T-cell (primary cell): ENCODE data around the gene ABCF1. TPM values are rescaled to one million over a fixed set of nuclear protein-coding genes. Genes with fewer than 3 reads are reported as not detected.

Source experiments
- ATAC-seq, 4 experiments: fragments of 200-7000 bp in 3 of 4; fragments of 150-1000 bp in 1 of 4; cut with Tn5 transposase; replicated peaks in 1 of 4; 1 replicate in 3 of 4; 2 replicates in 1 of 4; pipeline ENCODE4 v1.10.0; 2021; ENCODE audit warnings: moderate library complexity in 3 of 4, mild to moderate bottlenecking in 2 of 4, moderate number of reproducible peaks in 1 of 4
- CTCF ChIA-PET, 2 donors: fragments of 300-600 bp; sonication (Branson Sonifier 250); formaldehyde crosslinking; loops; one replicate each; lab custom pipeline; 2022; ENCODE audit warnings: antibody characterized with exemption in 2 of 2; lab: Charles Lee
- POLR2A ChIA-PET, 2 donors: fragments of 300-600 bp; sonication (Branson Sonifier 250); formaldehyde crosslinking; loops; one replicate each; lab custom pipeline; 2022; ENCODE audit warnings: antibody characterized with exemption in 2 of 2; lab: Charles Lee
- DNase-seq, 35 experiments: peaks; one replicate each; pipeline versions ENCODE4 v3.0.0 to v3.0.0-alpha.2; 2013 to 2023
- H3K27ac ChIP-seq: one replicate; pipeline ENCODE4 v1.5.1; 2013; ENCODE audit warnings: low read length
- H3K27me3 ChIP-seq, 2 experiments: replicated peaks in 1 of 2; 1 replicate in 1 of 2; 2 replicates in 1 of 2; pipeline versions ENCODE4 v1.6.1 to v1.7.0; 2013; ENCODE audit warnings: low read length in 1 of 2, mixed read lengths in 1 of 2; ENCODE audit not compliant: control insufficient read depth in 2 of 2, insufficient read depth in 2 of 2; ENCODE audit errors: extremely low read depth in 1 of 2
- H3K36me3 ChIP-seq, 2 donors: 1 replicate in 1 of 2; 2 replicates in 1 of 2; pipeline versions ENCODE4 v1.6.1 to v1.7.0; 2013; ENCODE audit warnings: low read length in 1 of 2; ENCODE audit not compliant: control insufficient read depth in 2 of 2, insufficient read depth in 1 of 2; ENCODE audit errors: extremely low read depth in 1 of 2
- H3K4me1 ChIP-seq, 2 experiments: 1 replicate in 1 of 2; 2 replicates in 1 of 2; pipeline versions ENCODE4 v1.6.1 to v1.7.0; 2013; ENCODE audit warnings: low read length in 2 of 2, mixed read lengths in 1 of 2; ENCODE audit not compliant: insufficient read depth in 2 of 2, control insufficient read depth in 1 of 2; ENCODE audit errors: extremely low read depth in 1 of 2
- H3K4me3 ChIP-seq, 2 donors: 1 replicate in 1 of 2; 2 replicates in 1 of 2; pipeline versions ENCODE4 v1.5.1 to v1.7.0; 2013; ENCODE audit warnings: mild to moderate bottlenecking in 2 of 2, low read length in 1 of 2, moderate library complexity in 1 of 2; ENCODE audit not compliant: control insufficient read depth in 1 of 2; ENCODE audit errors: extremely low read depth in 1 of 2
- H3K9me3 ChIP-seq: 2 replicates; pipeline ENCODE4 v1.7.0; 2013
- H3K27ac Mint-ChIP-seq, 2 donors: one replicate each; pipeline ENCODE4 v1.8.0; 2020 to 2021; ENCODE audit warnings: mild to moderate bottlenecking in 2 of 2, mixed read lengths in 2 of 2
- H3K27me3 Mint-ChIP-seq, 2 donors: one replicate each; pipeline ENCODE4 v1.8.0; 2021 to 2022; ENCODE audit warnings: mixed read lengths in 2 of 2
- H3K36me3 Mint-ChIP-seq: one replicate; pipeline ENCODE4 v1.8.0; 2021; ENCODE audit warnings: mixed read lengths
- H3K4me1 Mint-ChIP-seq, 3 donors: one replicate each; pipeline ENCODE4 v1.8.0; 2020 to 2022; ENCODE audit warnings: mixed read lengths in 3 of 3, mild to moderate bottlenecking in 1 of 3
- H3K4me3 Mint-ChIP-seq, 3 donors: one replicate each; pipeline ENCODE4 v1.8.0; 2020 to 2022; ENCODE audit warnings: mild to moderate bottlenecking in 3 of 3, mixed read lengths in 3 of 3, moderate library complexity in 3 of 3
- H3K9me3 Mint-ChIP-seq, 3 donors: one replicate each; pipeline ENCODE4 v1.8.0; 2020 to 2022; ENCODE audit warnings: mixed read lengths in 3 of 3
- whole genome bisulfite sequencing: methylation state at CpG from one replicate; pipeline ENCODE4 v1.1.5; 2013; ENCODE audit warnings: missing lambda C conversion rate; ENCODE audit not compliant: insufficient coverage; 5-methylcytosine and 5-hydroxymethylcytosine counted together
- total RNA-seq, 35 experiments: library from RNA in 6 of 35; stranded (reverse) in 6 of 35; fragments of 120-200 nt in 1 of 35; gene quantifications; one replicate each; pipeline versions ENCODE4 v1.2.1 to v1.2.4 and lab custom pipeline; 2013 to 2026

ABCF1 gene
- total RNA-seq, 5 donors from 2014 or later (not counting 1 experiment from before 2014, with no cell fraction given): 61.1 to 89.9 (median 73.8) TPM

DNA sequence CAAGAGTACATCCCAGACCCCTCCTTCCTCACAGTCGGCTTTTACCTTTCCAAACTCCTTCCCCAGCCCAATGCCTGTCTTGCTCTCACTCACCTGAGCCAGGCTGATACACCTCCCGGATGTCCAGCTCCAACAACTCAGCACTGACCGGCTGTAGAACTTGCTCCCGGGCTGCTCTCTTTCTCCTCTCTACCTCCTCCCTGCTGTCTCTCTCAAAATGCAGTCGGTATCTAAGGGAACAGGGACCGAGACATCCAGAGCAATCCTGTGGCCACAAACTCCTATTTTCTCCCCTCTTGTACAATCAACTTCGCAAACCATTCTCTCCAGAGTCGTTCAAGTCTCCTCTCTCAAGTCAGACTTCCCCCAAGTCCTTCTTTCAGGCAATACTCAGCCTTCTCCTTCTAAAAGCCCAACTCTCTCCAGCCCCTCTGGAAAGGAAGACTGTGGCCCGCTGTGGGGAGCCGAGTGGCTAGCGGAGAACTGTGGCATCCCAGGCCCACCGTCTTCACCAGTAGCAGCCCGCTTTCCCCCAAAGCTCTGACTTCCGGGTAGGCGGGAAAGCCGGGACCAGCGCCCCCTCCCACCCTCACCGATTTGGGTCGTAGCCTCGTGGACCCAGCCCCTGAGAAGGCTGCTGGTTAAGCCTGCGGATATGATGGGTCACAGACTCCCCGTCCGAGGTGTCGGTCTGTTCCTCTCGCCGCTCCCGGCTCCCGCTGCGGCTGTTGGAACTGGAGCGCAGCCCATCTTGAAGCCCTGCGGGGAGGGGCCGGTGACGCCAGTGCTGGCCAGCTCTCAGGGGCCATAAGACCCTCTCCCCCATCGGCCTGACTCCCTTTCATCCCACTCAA is 16.1 kb upstream of the ABCF1 start:
- peaks cover 19 to 44% of the 10 kb centered on the region in 2 donors for H3K36me3 ChIP-seq
- POLR2A ChIA-PET: interaction anchor here (0.5 to 2.5 kb wide), 9 partner anchors 10 to 173 kb away, joined by 3 to 21 read pairs (median 4); partner anchors contain the start of gene ABCF1 (in 1 of the 2)
- H3K4me1 Mint-ChIP-seq: peaks cover 47 to 50% (median 50%) of the 10 kb centered on the region in 3 donors

DNA sequence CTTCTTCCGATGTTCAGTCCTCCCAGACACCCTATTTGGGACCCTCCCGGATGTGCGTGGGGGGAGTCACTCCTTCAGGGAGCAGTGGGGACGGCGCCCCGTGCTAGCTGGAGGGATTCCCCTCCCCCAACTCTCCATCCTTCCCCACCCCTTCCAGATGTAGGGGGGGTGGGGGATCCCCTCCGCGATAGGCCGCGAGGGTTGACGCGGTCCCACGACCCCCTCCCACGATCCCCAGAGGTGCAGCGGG is 15.5 kb upstream of the ABCF1 start:
- Histone ChIP-seq H3K36me3 (peaks cover 18 to 39% of the 10 kb centered on the region in 2 donors), H3K27ac (peak overlapping the region; percentile 98), H3K9me3 (no peaks in the 10 kb centered on the region), H3K27me3 (no peaks in the 10 kb centered on the region), H3K4me3 (peak overlapping the region; percentile 95 to 97), H3K4me1 (peaks cover 19 to 28% of the 10 kb centered on the region in 2 experiments)
- peaks cover 50 to 51% (median 50%) of the 10 kb centered on the region in 3 donors for H3K4me1 Mint-ChIP-seq
- peaks cover 34% of the 10 kb centered on the region for H3K36me3 Mint-ChIP-seq
- WGBS: 0% methylated on average over 2 of the region's 15 CpGs
- H3K4me3 Mint-ChIP-seq: peak overlapping the region; percentile 98 to 100 (median 98)
- ChIA-PET CTCF (interaction anchor here in 1 of 2 donors (0.6 to 2.5 kb wide), 3 partner anchors 11 to 175 kb away, joined by 3 to 17 read pairs (median 3); no protein-coding TSS in a partner anchor), POLR2A (interaction anchor here (0.6 to 2.5 kb wide), 6 partner anchors 11 to 65 kb away, joined by 3 to 21 read pairs (median 6); partner anchors contain the start of gene ABCF1 (in 1 of the 2))
- peak overlapping the region; percentile 99 to 100 for H3K27ac Mint-ChIP-seq
- H3K27me3 Mint-ChIP-seq: no peaks in the 10 kb centered on the region
- DNase-seq (no peak), ATAC-seq (no peak)
- H3K9me3 Mint-ChIP-seq: no peaks in the 10 kb centered on the region

More for the DNA sequence above, 16.1 kb upstream of the ABCF1 start:
- CTCF ChIA-PET: interaction anchor here in 1 of 2 donors (0.6 to 2.8 kb wide), 5 partner anchors 10 to 176 kb away, joined by 3 to 17 read pairs (median 9); no protein-coding TSS in a partner anchor
- H3K27me3 ChIP-seq: no peaks in the 10 kb centered on the region
- no peak for ATAC-seq
- WGBS: 24% methylated on average over 30 of the region's 34 CpGs
- Mint-ChIP-seq H3K4me3 (peak overlapping the region; percentile 98 to 100 (median 98)), H3K36me3 (peaks cover 39% of the 10 kb centered on the region), H3K27ac (peak overlapping the region; percentile 99 to 100), H3K27me3 (no peaks in the 10 kb centered on the region), H3K9me3 (no peaks in the 10 kb centered on the region)
- H3K9me3 ChIP-seq: no peaks in the 10 kb centered on the region
- peaks cover 19 to 28% of the 10 kb centered on the region in 2 experiments for H3K4me1 ChIP-seq
- peak overlapping the region; percentile 98 for H3K27ac ChIP-seq
- DNase-seq: peak in 4 of 35 experiments; percentile 9 to 16 (median 13)
- peak overlapping the region; percentile 95 to 97 for H3K4me3 ChIP-seq

DNA sequence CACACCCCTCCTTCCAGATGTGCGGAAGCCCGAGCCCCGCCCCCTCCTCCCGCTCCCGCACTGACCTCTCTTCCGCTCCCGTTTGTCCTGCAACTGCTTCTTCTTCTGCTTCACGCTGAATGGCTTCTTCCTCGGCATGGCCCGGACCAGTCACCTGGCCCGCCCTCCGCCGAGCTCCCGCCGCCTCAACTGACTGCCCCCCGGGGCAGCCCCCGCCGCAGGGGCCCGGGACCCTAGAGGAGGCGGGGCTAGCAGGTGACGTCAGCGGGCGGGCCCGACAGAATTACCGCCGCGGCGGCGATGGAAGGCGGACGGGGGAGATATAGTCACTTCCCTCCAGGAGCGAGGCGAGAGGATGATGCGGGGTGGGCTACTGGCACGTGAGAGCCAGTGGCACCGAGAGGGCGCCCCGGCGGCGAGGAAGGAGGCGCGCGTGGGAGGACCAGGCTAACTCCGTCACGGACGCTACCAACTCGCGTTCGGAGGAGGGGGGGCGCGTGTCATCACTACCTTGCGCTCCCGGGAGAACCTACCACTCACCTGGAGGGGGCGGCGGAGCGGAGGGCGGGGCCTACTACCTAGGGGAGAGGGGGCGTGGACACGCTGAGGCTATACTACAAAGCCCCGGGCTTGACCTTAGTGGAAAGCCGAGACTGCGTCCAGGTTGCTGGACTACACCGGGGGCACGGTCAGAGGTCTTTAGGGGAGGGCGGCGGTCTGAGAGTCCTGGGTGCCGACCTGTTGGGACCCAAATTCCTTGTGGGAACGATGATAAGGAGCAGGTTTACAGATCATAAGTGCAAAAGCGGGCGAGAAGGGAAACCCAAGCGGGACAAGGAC is 15.0 kb upstream of the ABCF1 start, which contains the start of gene GNL1:
Gene GNL1, minus strand, starts transcription at position 424 of the 840 bp plus-strand sequence. Its CDS starts 286 bp downstream, at position 138.
- no peaks in the 10 kb centered on the region for H3K9me3 ChIP-seq
- Mint-ChIP-seq H3K9me3 (no peaks in the 10 kb centered on the region), H3K4me3 (peak within 1 kb of the TSS; percentile 98 to 100 (median 98)), H3K4me1 (peaks cover 50 to 51% (median 51%) of the 10 kb centered on the region in 3 donors), H3K27me3 (no peaks in the 10 kb centered on the region), H3K27ac (peak within 1 kb of the TSS; percentile 99 to 100), H3K36me3 (peaks cover 30% of the 10 kb centered on the region)
- peak within 1 kb of the TSS; percentile 98 for H3K27ac ChIP-seq
- CTCF ChIA-PET: interaction anchor here in 1 of 2 donors (0.6 to 2.5 kb wide), 6 partner anchors 12 to 175 kb away, joined by 3 to 17 read pairs (median 5); partner anchors contain the start of gene ABCF1
- peak within 1 kb of the TSS; percentile 95 to 97 for H3K4me3 ChIP-seq
- WGBS: under 1% methylated on average over 54 of the region's 71 CpGs
- H3K36me3 ChIP-seq: peaks cover 12 to 34% of the 10 kb centered on the region in 2 donors
- DNase-seq: peak; percentile 96 to 99 (median 99)
- peak; percentile 87 to 93 (median 92) for ATAC-seq
- no peaks in the 10 kb centered on the region for H3K27me3 ChIP-seq
- POLR2A ChIA-PET: interaction anchor here (0.6 to 2.5 kb wide), 8 partner anchors 11 to 66 kb away, joined by 3 to 21 read pairs (median 6); partner anchors contain the start of gene ABCF1 (in 2 of the 2)
- H3K4me1 ChIP-seq: peaks cover 19 to 28% of the 10 kb centered on the region in 2 experiments

DNA sequence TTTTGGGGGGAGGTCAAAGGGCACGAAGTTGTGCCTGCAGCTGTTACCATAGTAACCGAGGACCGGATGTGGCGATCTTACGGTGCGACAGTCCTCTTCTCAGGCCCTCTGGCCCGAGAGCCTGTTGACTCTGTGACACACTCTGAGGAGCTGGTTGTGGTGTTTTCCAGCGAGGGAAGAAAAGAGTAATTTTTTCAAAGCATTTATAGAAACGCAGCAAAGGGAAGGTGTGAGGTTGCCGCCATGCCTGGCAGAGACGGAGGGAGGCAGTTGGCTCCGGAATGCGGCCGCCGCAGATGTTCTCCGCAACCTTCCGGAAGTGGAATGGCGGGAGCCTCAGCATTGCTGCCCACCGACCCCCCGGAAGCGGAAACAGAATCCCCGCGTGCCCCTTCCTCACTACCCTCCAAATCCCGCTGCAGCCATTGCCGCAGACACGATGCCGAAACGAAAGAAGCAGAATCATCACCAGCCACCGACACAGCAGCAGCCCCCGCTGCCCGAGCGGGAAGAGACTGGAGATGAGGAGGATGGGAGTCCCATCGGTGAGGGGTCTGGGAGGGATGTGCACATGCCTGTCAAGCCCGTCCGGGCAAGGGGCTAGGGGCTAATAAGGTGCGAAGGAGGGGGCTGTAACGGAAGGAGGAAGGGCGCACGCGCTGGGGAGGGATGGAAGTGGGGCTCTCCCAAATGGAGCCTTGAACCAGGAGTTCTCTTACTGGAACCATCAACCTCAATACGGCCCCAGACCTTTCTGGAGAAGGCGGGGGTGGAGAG is 14.1 kb upstream of the ABCF1 start, which contains the start of gene PRR3:
Gene PRR3, plus strand, starts transcription at position 390 of the 777 bp plus-strand sequence. Its CDS starts 50 bp downstream, at position 440.
- under 1% methylated on average over 31 of the region's 42 CpGs for WGBS
- POLR2A ChIA-PET: interaction anchor here (0.5 to 2.5 kb wide), 10 partner anchors 10 to 231 kb away, joined by 3 to 21 read pairs (median 6); partner anchors contain the start of genes ABCF1 (in 2 of the 2) and TRIM39 (in 1 of the 2)
- Mint-ChIP-seq H3K4me1 (peaks cover 45 to 51% (median 51%) of the 10 kb centered on the region in 3 donors), H3K27me3 (no peaks in the 10 kb centered on the region), H3K9me3 (no peaks in the 10 kb centered on the region), H3K4me3 (peak within 1 kb of the TSS; percentile 98 to 100 (median 98)), H3K27ac (peak within 1 kb of the TSS; percentile 99 to 100), H3K36me3 (peaks cover 25% of the 10 kb centered on the region)
- DNase-seq (peak in 33 of 35 experiments; percentile 19 to 93 (median 84)), ATAC-seq (peak; percentile 53 to 62 (median 60))
- H3K27ac ChIP-seq: peak within 1 kb of the TSS; percentile 98
- H3K36me3 ChIP-seq: peaks cover 11 to 33% of the 10 kb centered on the region in 2 donors
- H3K27me3 ChIP-seq: no peaks in the 10 kb centered on the region
- H3K9me3 ChIP-seq: no peaks in the 10 kb centered on the region
- peak within 1 kb of the TSS; percentile 95 to 97 for H3K4me3 ChIP-seq
- CTCF ChIA-PET: interaction anchor here in 1 of 2 donors (0.6 to 2.5 kb wide), 9 partner anchors 9 to 174 kb away, joined by 3 to 17 read pairs (median 4); partner anchors contain the start of gene ABCF1
- H3K4me1 ChIP-seq: peaks cover 19 to 28% of the 10 kb centered on the region in 2 experiments

DNA sequence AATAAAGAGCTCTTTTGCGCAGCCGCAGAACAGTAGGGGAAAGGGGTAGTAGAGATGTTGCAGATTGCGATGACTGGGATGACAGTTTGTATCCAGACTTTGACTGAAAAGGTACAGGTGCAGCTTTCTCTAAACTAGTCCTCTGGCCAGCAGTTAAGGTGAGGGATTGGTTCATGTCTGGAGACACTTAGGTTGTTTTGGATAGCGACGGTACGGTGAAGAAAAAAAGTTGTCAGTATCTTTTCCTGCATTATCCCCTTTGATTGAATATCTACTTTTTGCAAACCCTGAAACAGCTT is 13.6 kb upstream of the ABCF1 start:
- DNase-seq (peak in 11 of 35 experiments; percentile 25 to 70 (median 46)), ATAC-seq (no peak)
- Histone ChIP-seq H3K27ac (peak overlapping the region; percentile 98), H3K4me3 (peak overlapping the region; percentile 95 to 97), H3K27me3 (no peaks in the 10 kb centered on the region), H3K36me3 (peaks cover 11 to 33% of the 10 kb centered on the region in 2 donors), H3K4me1 (peaks cover 19 to 28% of the 10 kb centered on the region in 2 experiments), H3K9me3 (no peaks in the 10 kb centered on the region)
- H3K27ac Mint-ChIP-seq: peak overlapping the region; percentile 99 to 100
- peaks cover 41 to 54% (median 47%) of the 10 kb centered on the region in 3 donors for H3K4me1 Mint-ChIP-seq
- POLR2A ChIA-PET: interaction anchor here (0.5 to 2.5 kb wide), 7 partner anchors 13 to 231 kb away, joined by 3 to 21 read pairs (median 6); partner anchors contain the start of genes ABCF1 (in 2 of the 2) and TRIM39 (in 1 of the 2)
- WGBS: 0% methylated on average over 3 of the region's 6 CpGs
- no peaks in the 10 kb centered on the region for H3K27me3 Mint-ChIP-seq
- CTCF ChIA-PET: interaction anchor here in 1 of 2 donors (0.7 to 2.5 kb wide), 8 partner anchors 9 to 173 kb away, joined by 3 to 17 read pairs (median 4); partner anchors contain the start of gene ABCF1
- no peaks in the 10 kb centered on the region for H3K9me3 Mint-ChIP-seq
- peaks cover 25% of the 10 kb centered on the region for H3K36me3 Mint-ChIP-seq
- H3K4me3 Mint-ChIP-seq: peak overlapping the region; percentile 98 to 100 (median 98)
